Skeletal muscle tissue (tissue), 4 donors: ENCODE results near the gene KCNQ5. TPM values are rescaled to one million over a fixed set of nuclear protein-coding genes. Genes with fewer than 3 reads are reported as not detected.

Source experiments
- H3K27ac ChIP-seq: one replicate; pipeline ENCODE4 v1.7.0; 2013; ENCODE audit warnings: mild to moderate bottlenecking, low read depth, low read length, inconsistent platforms
- H3K27me3 ChIP-seq, 3 donors: one replicate each; pipeline ENCODE4 v1.7.0; 2013; ENCODE audit warnings: low read length in 3 of 3; ENCODE audit not compliant: control insufficient read depth in 3 of 3, insufficient read depth in 3 of 3
- H3K36me3 ChIP-seq, 3 donors: one replicate each; pipeline ENCODE4 v1.7.0; 2013; ENCODE audit warnings: low read length in 3 of 3; ENCODE audit not compliant: control insufficient read depth in 3 of 3, insufficient read depth in 3 of 3
- H3K4me1 ChIP-seq, 3 donors: one replicate each; pipeline ENCODE4 v1.7.0; 2013; ENCODE audit warnings: low read length in 3 of 3, mild to moderate bottlenecking in 3 of 3; ENCODE audit not compliant: control insufficient read depth in 3 of 3, insufficient read depth in 3 of 3
- H3K4me3 ChIP-seq, 3 donors: one replicate each; pipeline ENCODE4 v1.7.0; 2013; ENCODE audit warnings: low read length in 3 of 3
- H3K9ac ChIP-seq, 3 donors: one replicate each; pipeline ENCODE4 v1.7.0; 2013; ENCODE audit warnings: low read length in 3 of 3, mild to moderate bottlenecking in 3 of 3, moderate library complexity in 2 of 3, low read depth in 1 of 3
- H3K9me3 ChIP-seq, 3 donors: one replicate each; pipeline ENCODE4 v1.7.0; 2013; ENCODE audit warnings: low read length in 3 of 3; ENCODE audit not compliant: control insufficient read depth in 3 of 3
- total RNA-seq: library from RNA; depleted of rRNA; stranded (reverse); fragments of >200 nt; gene quantifications from one replicate; pipeline ENCODE4 v1.2.3, GENCODE V29; 2014
- donor health status: Osteomylitis.

Gene KCNQ5
- total RNA-seq, 1 donor from 2014 or later = 0.52 TPM

DNA sequence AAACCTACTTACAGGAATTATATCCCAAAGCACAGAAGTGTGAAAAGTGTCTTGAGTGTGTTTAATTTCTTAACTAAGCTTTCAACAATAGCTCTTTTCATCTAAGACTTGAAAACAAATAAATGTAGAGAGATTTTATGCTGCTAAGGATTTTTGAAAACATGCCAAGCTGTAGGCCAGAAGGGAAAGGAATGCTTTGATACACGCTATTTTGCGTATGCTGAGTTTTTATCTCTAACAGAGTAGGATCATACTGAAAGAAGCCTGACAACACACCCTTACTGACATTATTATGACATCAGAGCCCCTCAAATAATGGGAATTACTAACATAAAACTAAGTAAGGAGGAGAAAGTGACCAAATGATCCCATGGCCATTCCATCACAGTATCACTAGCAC, 338.0 kb downstream of the KCNQ5 start:
- Histone ChIP-seq H3K4me1 (peaks cover 3 to 6% (median 4%) of the 10 kb centered on the region in 3 donors), H3K36me3 (no peaks in the 10 kb centered on the region), H3K9me3 (no peaks in the 10 kb centered on the region), H3K9ac (no peak overlapping the region), H3K27ac (no peak overlapping the region), H3K4me3 (no peak overlapping the region), H3K27me3 (no peaks in the 10 kb centered on the region)

DNA sequence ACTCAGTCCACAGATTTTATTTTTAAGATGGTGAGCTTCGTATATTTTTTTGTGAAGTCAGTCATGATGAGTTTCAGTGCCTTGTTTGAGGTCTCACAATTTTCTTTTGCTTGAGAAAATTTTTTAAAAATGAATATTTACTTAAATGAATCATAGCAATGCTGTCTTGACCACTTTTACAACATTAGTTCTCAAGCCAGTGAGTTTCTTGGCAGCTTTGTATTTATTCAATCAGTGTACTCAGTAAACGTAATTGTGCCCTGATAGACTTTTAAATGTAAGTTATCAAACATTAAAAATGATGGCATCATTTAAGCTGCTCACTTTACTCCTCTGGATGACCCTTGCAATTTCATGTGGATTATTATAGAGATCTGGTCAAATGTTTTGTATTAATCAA, 342.1 kb downstream of the KCNQ5 start:
- Histone ChIP-seq H3K9ac (no peak overlapping the region), H3K27ac (no peak overlapping the region), H3K4me1 (peaks cover 0 to 4% (median 4%) of the 10 kb centered on the region in 3 donors), H3K36me3 (no peaks in the 10 kb centered on the region), H3K4me3 (no peak overlapping the region), H3K9me3 (no peaks in the 10 kb centered on the region), H3K27me3 (no peaks in the 10 kb centered on the region)

DNA sequence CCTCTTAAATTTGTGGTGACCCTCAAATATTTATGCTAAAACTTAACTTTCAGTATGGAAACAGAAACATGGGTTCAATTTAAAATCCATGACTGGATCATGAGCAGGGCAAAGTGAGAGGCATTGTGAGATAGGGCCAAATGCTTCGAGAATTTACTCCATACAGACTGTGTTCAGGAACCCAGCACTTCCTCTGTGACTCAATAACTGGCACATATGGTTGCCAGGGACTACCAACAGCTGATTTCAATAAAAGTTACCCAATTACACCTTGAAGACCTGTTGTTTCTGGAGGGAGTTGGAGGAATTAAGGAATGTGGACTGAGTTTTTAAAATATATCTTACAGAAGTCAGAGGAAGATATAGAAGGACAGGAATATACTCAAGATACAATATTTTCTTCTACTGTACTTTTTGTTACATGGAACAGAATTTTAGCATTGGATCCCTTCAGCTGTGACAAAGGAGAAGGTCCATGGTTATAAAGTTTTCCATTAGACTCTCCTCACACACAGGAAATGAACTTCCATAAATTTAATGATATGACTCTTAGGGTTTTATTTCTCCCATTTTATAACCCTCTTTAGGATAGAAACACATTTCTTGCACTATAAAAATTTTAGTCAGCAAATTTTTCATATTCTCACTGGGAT, 344.9 kb downstream of the KCNQ5 start:
- peaks cover 0 to 4% (median 4%) of the 10 kb centered on the region in 3 donors for H3K4me1 ChIP-seq
- H3K36me3 ChIP-seq = no peaks in the 10 kb centered on the region
- no peak overlapping the region for H3K4me3 ChIP-seq
- no peak overlapping the region for H3K27ac ChIP-seq
- no peak overlapping the region for H3K9ac ChIP-seq
- H3K9me3 ChIP-seq = peaks cover 0 to 2% (median 0%) of the 10 kb centered on the region in 3 donors
- no peaks in the 10 kb centered on the region for H3K27me3 ChIP-seq

DNA sequence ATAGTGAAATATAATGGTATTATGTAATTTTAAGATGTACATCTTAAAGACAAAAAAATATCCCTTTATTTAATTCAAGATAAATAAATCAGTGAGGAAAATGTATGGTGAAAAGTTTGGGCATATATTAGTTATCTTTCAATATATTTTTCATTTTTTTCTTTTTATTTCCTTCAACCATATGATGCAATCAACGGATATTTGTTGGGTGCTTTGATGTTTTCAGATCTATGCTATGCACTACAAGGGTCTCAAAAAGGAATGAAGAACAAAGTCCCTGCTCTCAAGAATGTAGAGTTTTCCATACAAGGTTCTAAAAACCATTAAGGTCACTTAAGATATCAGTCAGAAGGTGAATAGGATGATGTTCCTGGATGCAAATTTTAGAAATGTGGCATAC, 345.5 kb downstream of the KCNQ5 start:
- peaks cover 0 to 2% (median 0%) of the 10 kb centered on the region in 3 donors for H3K9me3 ChIP-seq
- no peaks in the 10 kb centered on the region for H3K36me3 ChIP-seq
- no peak overlapping the region for H3K27ac ChIP-seq
- peaks cover 0 to 4% (median 4%) of the 10 kb centered on the region in 3 donors for H3K4me1 ChIP-seq
- H3K9ac ChIP-seq = no peak overlapping the region
- H3K27me3 ChIP-seq = no peaks in the 10 kb centered on the region
- no peak overlapping the region for H3K4me3 ChIP-seq

DNA sequence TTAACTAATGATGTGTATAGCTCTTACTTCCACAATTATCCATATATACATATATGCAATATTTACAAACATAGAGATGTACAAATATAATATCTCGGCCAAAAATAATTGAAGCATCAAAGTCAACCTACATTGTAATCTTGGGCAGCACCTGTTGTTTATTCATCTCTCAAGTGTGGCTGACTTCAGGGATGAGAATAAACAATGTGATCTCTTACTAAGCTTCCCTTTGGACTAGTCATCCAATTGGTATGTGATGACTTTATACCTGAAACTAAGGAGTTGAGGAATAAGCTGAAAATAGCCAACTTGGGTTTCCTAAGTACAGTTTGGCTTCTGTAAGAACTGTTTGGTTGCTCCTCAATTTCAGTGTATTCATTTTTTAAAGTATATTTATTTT, 346.8 kb downstream of the KCNQ5 start:
- H3K9ac ChIP-seq = no peak overlapping the region
- no peaks in the 10 kb centered on the region for H3K27me3 ChIP-seq
- no peaks in the 10 kb centered on the region for H3K4me1 ChIP-seq
- H3K4me3 ChIP-seq = no peak overlapping the region
- no peaks in the 10 kb centered on the region for H3K36me3 ChIP-seq
- H3K27ac ChIP-seq = no peak overlapping the region
- H3K9me3 ChIP-seq = peaks cover 0 to 2% (median 0%) of the 10 kb centered on the region in 3 donors

DNA sequence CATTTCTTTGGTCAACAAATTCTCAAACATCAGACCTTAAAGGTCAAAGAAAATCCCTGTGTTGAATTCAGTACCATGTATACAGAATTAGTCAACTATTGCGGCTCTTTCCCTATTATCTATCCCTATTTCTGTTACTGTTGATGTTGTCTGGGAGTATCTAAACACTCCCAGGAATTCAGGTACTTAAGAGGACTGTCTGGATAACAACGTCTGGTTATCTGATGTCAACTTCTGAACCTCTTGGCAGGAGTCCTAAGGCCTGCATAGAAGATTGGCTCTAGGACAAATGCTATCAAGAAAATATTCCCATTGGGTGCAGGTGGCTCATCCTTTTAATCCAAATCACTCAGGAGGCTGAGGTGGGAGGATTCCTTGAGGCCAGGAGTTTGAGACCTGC, 347.8 kb downstream of the KCNQ5 start:
- Histone ChIP-seq H3K9me3 (peaks cover 0 to 2% (median 0%) of the 10 kb centered on the region in 3 donors), H3K9ac (no peak overlapping the region), H3K4me1 (no peaks in the 10 kb centered on the region), H3K36me3 (no peaks in the 10 kb centered on the region), H3K4me3 (no peak overlapping the region), H3K27ac (peak overlapping the region; percentile 25), H3K27me3 (no peaks in the 10 kb centered on the region)

DNA sequence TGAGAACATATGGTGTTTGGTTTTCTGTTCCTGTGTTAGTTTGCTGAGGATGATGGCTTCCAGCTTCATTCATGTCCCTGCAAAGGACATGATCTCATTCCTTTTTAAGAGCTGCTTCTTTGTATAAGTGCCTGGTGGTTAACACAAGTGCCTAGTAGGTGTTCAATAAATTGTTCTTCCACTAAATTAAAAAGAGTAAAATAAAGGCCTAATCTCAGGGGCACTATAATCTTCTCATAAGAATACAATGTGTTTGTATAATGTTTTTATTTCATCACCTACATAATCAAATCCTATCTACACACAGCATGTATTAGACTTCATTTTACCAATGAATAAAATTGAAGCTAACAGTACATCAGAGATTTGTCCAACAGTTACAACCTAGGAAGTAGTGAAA, 350.7 kb downstream of the KCNQ5 start:
- Histone ChIP-seq H3K4me1 (peaks cover 9 to 12% (median 9%) of the 10 kb centered on the region in 3 donors), H3K36me3 (no peaks in the 10 kb centered on the region), H3K9ac (no peak overlapping the region), H3K4me3 (no peak overlapping the region), H3K27me3 (no peaks in the 10 kb centered on the region), H3K27ac (no peak overlapping the region), H3K9me3 (peaks cover 0 to 2% (median 0%) of the 10 kb centered on the region in 3 donors)

DNA sequence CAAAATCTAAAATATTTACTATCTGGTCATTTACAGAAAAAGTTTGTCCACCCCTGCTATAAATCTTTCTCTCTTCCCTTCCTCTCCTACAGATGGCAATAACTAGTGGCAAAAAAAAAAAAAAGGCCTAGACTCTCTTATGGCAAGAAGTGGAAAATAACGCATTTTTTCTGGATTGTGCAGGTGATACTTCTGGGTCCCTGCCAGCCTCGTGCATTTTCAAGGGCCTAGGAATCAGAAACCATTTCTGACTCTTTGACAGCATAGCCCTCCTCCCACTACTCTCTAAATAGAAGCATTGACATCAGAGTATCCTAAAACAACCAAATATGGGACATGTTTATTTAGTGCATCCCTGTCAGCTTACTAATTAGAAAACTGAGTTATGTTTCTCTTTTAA, 352.4 kb downstream of the KCNQ5 start:
- H3K27ac ChIP-seq = no peak overlapping the region
- no peaks in the 10 kb centered on the region for H3K36me3 ChIP-seq
- H3K27me3 ChIP-seq = no peaks in the 10 kb centered on the region
- H3K9ac ChIP-seq = no peak overlapping the region
- H3K4me3 ChIP-seq = no peak overlapping the region
- peaks cover 0 to 2% (median 0%) of the 10 kb centered on the region in 3 donors for H3K9me3 ChIP-seq
- H3K4me1 ChIP-seq = peaks cover 9 to 12% (median 9%) of the 10 kb centered on the region in 3 donors

DNA sequence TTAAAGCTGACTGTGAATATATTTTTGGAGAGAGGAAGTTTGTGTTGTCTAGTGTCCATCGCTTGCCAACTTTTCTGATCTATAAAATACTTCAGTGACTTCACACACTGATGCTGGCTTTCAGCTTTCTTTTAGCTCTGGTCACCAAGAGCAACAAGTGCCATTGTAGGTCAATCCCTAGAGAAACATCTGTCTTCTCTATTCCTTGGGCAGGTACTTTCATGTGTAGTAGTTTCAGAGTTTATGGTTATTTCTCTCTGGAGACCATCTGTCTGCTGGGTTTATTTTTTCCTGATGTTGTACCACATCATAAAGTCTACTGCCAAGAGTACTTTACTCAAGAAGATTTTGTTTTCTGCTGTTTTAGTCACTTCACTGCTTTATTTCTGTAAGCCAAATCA, 353.5 kb downstream of the KCNQ5 start:
- H3K27me3 ChIP-seq = no peaks in the 10 kb centered on the region
- H3K9ac ChIP-seq = no peak overlapping the region
- peaks cover 9 to 12% (median 9%) of the 10 kb centered on the region in 3 donors for H3K4me1 ChIP-seq
- H3K4me3 ChIP-seq = no peak overlapping the region
- no peaks in the 10 kb centered on the region for H3K36me3 ChIP-seq
- H3K27ac ChIP-seq = peak overlapping the region; percentile 27
- no peaks in the 10 kb centered on the region for H3K9me3 ChIP-seq

DNA sequence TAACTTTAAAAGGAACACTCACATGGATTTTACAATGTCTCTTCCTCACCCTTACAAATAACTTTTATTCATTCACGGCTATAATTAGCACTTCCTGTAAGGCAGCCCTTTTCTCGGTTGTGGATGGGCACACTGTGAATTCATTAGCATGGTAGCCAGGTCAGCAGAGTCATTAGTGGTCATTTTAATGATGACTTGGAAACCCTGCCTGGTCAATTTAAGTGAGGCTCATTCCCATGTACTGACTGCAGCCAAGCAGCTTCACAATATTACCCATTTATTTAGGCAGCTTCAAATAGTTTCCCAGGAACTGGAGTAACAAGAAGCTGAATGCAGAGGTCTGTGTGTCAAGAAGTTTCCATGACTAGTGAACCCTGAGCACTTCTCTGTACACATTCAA, 354.6 kb downstream of the KCNQ5 start:
- peak overlapping the region in 1 of 3 donors; percentile 36 for H3K9ac ChIP-seq
- H3K4me1 ChIP-seq = peaks cover 9 to 12% (median 9%) of the 10 kb centered on the region in 3 donors
- no peaks in the 10 kb centered on the region for H3K9me3 ChIP-seq
- no peaks in the 10 kb centered on the region for H3K27me3 ChIP-seq
- no peaks in the 10 kb centered on the region for H3K36me3 ChIP-seq
- H3K27ac ChIP-seq = no peak overlapping the region
- no peak overlapping the region for H3K4me3 ChIP-seq
